Islet precursor cell (in vitro differentiated cells): ENCODE data around the gene MELK.

ENCODE experiments used
- DNase-seq: peaks from one replicate; pipeline ENCODE4 v3.0.0-alpha.2; 2018

Gene MELK

DNA sequence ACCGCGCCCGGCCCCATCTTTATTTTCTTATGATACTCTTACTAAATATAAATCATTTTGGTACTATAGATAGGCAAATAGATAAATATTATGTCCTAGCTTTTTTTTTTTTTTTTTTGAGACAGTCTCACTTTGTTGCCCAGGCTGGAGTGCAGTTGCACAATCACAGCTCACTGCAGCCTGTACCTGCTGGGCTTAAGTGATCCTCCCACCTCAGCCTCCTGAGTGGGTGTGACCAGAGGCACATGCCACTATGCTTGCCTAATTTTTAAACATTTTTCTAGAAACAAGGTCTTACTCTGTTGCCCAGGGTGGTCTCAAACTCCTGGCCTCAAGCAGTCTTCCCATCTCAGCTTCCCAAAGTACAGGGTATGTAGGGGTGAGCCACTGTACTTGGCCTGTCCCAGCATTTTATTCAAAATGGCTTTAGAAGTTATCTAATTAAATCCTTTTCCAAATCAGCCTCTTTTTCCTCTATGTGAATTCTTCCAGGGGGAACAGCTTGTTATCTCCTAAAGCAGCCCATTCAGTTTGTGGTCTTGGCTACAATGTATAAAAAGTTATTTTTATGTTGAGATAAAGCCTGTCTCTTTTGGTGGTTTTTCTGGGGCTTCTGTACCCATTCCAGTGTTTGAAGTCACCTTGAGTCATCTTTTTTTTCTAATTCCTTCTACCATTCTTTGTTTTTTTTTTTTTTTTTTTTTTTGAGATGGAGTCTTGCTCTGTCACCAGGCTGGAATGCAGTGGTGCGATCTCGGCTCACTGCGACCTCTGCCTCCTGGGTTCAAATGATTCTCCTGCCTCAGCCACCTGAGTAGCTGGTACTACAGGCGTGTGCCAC is 12.1 kb downstream of the MELK start:
- DNase-seq, result peak; percentile 72

GRCh38 chr9:36590231-36590630 is 17.5 kb downstream of the MELK start:
- no peak for DNase-seq

DNA sequence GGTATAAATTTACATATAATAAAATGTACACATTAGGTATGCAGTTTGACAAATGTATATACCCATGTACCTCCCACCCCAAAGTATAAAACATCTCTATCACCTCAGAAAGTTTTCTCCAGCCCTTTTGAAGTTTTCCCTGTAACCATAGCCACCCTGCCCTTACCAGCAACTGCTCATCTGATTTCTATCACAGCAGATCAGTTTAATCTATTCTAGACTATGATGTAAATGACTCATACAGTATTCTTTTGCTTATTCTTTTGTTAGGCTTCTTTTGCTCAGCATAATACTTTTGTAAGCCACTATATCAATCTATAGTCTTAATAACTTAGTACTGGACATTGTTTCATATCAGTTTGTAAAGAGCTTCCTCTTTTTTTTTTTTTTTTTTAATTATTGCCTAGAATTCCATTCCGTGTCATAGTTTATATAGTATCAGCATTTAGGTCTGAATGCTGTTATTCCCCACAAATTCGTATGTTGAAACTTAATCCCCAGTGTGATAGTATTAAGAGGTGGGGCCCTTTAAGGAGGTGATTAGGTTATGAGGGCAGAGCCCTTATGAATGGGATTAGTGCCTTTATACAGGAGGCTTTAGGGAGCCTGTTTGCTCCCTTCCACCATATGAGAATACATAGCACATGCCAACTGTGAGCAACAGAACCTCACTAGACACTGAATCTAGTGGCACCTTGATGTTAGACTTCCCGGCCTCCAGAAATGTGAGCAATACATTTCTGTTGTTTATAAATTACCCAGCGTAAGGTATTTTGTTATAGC is 20.3 kb downstream of the MELK start:
- no peak for DNase-seq

DNA sequence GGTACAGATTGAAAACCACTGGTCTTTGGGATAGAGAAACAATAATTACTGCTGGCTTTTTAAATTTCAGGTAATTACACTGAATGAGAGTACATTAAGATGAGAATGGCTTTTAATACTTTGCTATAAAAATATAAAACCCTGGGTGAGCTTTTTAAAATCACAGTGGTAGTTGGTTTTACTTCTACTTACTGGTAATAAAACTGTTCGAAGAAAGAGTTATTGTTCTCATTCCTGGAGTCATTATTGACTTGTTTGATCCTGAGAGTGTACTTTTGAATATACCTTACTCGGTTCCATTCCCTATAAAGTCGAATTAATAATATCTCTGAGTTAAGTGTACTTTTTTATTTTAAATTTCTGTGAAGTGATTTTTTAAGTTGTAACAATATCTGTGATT is 21.5 kb downstream of the MELK start:
- DNase-seq, result no peak

GRCh38 chr9:36597412-36598178 is 24.9 kb downstream of the MELK start:
- peak; percentile 57 for DNase-seq

DNA sequence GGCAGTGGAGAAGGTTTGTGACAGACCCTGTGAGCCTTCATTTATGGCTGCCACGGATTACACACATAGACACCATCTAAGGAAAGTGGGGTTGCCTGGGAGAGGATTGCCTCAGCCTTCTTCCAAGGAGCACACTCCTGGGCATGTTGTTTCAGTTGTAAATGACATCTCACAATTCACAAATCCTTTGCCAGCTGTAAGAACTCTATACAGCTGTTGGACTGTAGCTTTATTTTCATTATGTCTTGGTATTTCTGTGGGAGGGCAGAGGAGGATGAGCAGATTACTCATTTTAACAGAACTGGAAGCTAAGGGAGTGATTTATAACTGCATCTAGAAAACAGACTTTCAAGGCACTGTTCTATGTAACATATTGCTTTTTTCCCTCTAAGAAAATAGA is 25.6 kb downstream of the MELK start:
- no peak for DNase-seq

- no peak for DNase-seq
Observed at GRCh38 chr9:36603006-36603405, 30.3 kb downstream of the MELK start.

GRCh38 chr9:36609306-36609705 is 36.6 kb downstream of the MELK start:
- no peak for DNase-seq

DNA sequence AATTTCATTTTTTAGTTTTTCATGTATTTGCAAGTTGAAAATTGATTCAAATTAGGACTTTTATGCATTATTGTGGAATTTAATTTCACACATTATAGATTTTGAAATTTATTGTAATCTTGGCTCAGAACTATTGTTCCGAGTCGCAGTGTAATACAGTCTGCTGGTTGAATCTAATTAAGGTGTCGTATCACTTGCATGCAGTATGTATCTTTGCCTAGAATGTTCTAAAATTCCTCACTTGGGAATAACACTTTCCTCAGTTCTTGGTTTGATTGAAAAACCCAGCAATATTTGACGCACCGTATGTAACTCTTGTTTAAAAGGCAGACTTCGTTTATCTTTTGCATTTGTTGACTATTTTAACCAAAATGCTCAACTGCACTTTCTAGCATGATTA is 49.4 kb downstream of the MELK start:
- no peak for DNase-seq

DNA sequence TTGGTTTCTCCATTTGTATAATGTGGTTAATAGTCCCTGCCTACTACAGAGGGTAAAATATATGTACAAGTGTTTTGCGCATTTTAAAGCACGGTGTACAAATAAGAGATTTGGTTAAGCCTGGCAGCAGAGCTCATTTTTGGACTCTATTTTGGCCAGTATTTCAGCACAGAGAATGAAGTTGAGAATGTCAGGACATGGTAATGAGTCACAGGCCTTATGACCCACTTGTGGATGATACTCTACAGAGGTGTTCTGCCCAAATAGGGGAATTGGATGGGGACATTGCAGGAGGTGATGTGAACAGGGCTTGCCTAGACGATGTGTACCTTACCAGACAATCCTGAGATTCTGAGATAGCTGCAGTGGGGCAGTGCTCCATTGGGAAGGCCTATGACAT is 50.6 kb downstream of the MELK start:
- peak; percentile 62 for DNase-seq

GRCh38 chr9:36625006-36625615 is 52.4 kb downstream of the MELK start:
- no peak for DNase-seq

GRCh38 chr9:36632892-36633291 is 60.2 kb downstream of the MELK start:
- DNase-seq, result no peak

- no peak for DNase-seq
Observed at GRCh38 chr9:36637491-36638270, 65.0 kb downstream of the MELK start.

DNA sequence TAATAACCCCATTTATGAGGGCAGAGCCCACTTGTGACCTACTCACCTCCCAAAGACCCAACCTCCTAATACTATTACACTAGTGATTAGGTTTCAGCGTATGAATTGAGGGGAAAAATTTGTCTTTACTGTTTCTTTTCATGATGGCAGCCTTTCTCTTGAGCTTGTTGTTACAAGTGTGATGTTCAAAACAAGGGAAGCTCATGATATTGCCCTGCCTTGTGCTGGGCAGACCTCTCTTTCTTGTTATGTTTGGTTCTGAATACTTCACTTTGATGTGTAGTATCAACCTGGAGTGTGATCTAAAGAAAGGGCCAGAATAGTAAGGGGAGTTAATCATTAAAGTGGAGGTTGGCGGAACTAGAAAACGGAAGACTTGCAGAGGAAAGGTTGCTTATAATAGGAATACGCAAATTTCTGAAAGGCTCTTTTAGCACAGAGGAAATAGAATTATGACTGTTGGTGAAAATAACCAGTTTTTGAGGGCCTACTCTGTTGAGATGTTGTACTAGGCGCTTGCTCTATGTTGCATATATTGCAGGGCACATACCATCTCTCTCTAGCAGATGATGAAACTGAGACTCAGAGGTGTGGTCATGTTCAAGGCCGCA is 68.2 kb downstream of the MELK start:
- no peak for DNase-seq

DNA sequence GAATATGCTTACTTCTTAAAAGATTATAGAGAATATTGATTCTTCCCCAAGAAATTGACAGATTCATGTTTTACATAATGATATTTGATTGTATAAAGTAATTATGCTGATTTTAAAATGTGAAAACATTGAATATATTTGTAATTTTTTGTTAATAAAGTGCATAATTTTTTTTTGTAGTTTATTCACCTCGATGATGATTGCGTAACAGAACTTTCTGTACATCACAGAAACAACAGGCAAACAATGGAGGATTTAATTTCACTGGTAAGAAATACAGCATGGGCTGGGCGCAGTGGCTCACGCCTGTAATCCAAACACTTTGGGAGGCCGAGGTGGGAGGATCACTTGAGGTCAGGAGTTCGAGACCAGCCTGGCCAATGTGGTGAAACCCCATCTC is 70.1 kb downstream of the MELK start:
- DNase-seq, result no peak

- no peak for DNase-seq
Observed at GRCh38 chr9:36656842-36657241, 84.1 kb downstream of the MELK start.

DNA sequence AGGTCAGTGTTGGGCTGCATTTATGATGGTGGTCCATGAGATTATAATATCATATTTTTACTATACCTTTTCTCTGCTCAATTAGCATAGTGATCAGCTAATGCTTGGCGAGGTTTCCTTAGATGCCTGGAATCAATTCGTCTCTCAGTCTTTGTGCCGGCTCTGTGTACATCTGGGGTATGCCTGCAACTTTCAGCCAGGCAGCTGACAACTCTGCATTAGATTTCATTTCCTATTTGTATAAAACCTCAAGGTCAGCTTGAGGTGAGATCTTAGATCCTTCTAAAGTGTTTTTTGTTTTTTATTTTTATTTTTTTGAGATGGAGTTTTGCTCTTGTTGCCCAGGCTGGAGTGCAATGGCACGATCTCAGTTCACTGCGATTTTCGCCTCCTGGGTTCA is 86.8 kb downstream of the MELK start:
- DNase-seq, result no peak

DNA sequence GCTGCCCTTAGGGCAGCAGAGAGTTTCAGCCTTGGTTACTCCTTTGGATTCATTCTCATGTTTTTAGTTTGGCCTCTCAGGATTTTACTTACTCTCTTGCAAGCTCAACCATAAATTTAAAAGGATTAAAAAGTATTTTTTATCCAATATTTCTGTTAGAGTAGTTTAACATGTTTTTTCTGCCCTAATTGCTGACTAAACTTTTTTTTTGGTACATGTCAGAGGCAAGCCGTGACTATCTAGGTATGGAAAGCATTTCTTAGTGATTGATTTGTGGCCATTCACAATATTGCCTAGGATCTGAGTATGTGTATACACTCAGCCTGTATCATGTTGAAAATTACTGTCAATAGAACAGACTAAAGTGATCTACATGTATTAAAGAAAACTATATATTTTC is 92.1 kb downstream of the MELK start:
- no peak for DNase-seq

GRCh38 chr9:36665387-36665786 is 92.7 kb downstream of the MELK start:
- DNase-seq, result no peak

DNA sequence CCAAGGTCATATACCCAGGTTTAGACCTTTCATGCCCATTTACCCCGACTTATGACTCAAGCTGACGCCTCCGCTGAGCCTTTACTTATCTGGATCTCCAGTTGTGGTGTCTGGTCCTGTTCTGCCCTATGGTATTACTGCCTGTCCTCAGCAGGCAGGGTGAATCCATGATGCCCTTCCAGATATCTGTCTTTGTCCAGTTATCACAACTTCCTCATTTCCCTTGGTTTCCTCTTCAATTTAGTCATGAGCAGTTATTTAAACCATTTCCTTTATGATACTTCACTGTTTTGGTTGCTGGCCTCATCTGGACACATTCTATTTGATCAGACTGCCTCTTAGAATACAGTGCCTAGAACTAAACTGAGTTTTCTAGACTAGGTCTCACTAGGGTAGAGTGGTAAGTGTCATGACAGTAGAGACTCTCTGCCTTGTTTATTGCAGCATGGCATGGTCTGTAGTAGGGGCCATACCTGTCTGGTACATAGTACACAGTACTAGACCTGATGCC is 93.3 kb downstream of the MELK start:
- DNase-seq, result no peak

DNA sequence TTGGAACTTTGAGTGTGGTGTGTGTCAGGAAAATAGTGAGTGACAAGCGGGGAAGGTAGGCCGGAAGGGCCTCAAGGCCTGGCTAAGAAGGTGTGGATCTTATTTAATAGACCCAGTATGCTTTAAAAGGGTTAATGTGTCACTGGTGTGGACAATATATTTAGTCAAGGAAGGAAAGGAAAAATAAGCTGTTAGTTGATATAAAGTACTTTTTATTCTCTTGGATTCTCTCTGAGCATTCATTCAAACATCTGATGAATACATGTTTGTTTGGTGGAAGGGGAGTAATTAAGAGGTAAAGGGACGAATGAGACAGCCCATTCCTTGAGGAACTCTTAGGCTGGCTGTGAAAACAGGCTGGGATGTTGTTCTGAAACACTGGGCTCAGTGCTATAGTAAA is 98.9 kb downstream of the MELK start:
- no peak for DNase-seq

GRCh38 chr9:36676091-36676490 is 103.4 kb downstream of the MELK start:
- DNase-seq, result no peak
